GM21717 (cell line): ENCODE data around the gene SYTL1.

Experiments
- ATAC-seq: cut with Tn5 transposase; IDR thresholded peaks from one replicate; pipeline ENCODE4 v1.9.1; 2021; ENCODE audit warnings: mild to moderate bottlenecking, moderate library complexity; ENCODE audit not compliant: unreplicated experiment

Gene SYTL1

GRCh38 chr1:27400082-27400962, 58.5 kb downstream of the SYTL1 start:
- ATAC-seq = no peak

- ATAC-seq = no peak
Measured at GRCh38 chr1:27400963-27401341, 59.1 kb downstream of the SYTL1 start.

GRCh38 chr1:27402349-27402754, 60.5 kb downstream of the SYTL1 start:
- no peak for ATAC-seq

GRCh38 chr1:27403065-27403726, 61.4 kb downstream of the SYTL1 start:
- no peak for ATAC-seq
